Measurements from ENCODE around the gene RHEX.

- TF ChIP-seq CTCF (conservative IDR thresholded peaks at IDR 0.05): no peak
- TF ChIP-seq ZFX (IDR thresholded peaks at IDR 0.05): no peak
Observed at GRCh38 chr1:206039046-206039973, 13.7 kb upstream of the RHEX start.
